A673 (cell line): Measurements from ENCODE around the gene GTPBP10. TPM values are rescaled to one million over a fixed set of nuclear protein-coding genes. Genes with fewer than 3 reads are reported as not detected.

Experiments
- Bru-seq: library from RNA; stranded (reverse); fragments of 400-500 nt; gene quantifications from one replicate; lab custom pipeline; 2021; lab: Mats Ljungman, UMichigan
- BruChase-seq, 2 experiments: library from RNA; stranded (reverse); fragments of 400-500 nt; gene quantifications; one replicate each; lab custom pipeline; 2021; lab: Mats Ljungman, UMichigan
- BruUV-seq: library from RNA; stranded (reverse); fragments of 400-500 nt; replicated peaks from 2 replicates; lab custom pipeline; 2021; lab: Mats Ljungman, UMichigan
- CTCF ChIA-PET: fragments of 300-600 bp; sonication (Branson Sonifier 250); formaldehyde crosslinking; loops from one replicate; lab custom pipeline; 2022; ENCODE audit warnings: antibody characterized with exemption; lab: Charles Lee
- POLR2A ChIA-PET: fragments of 300-600 bp; sonication (Branson Sonifier 250); formaldehyde crosslinking; loops from one replicate; lab custom pipeline; 2022; ENCODE audit warnings: antibody characterized with exemption; ENCODE audit not compliant: low non-redundant PET; lab: Charles Lee
- DNase-seq: peaks from one replicate; pipeline ENCODE4 v3.0.0-alpha.2; 2015; ENCODE audit warnings: low spot score
- H3K27ac ChIP-seq: fragments of 200-600 bp; sonication (generic); 2 replicates; pipeline ENCODE4 v1.5.1; 2016; ENCODE audit warnings: mixed run types, low read depth, mild to moderate bottlenecking, mixed read lengths, antibody characterized with exemption, low read length; ENCODE audit not compliant: poor library complexity, severe bottlenecking
- H3K27me3 ChIP-seq: fragments of 200-600 bp; sonication (generic); replicated peaks from 2 replicates; pipeline ENCODE4 v1.6.1; 2017; ENCODE audit warnings: mixed run types, low read depth, mild to moderate bottlenecking, mixed read lengths, antibody characterized with exemption, low read length; ENCODE audit not compliant: insufficient read depth, poor library complexity
- H3K36me3 ChIP-seq: fragments of 200-600 bp; sonication (generic); 2 replicates; pipeline ENCODE4 v1.6.1; 2016; ENCODE audit warnings: mixed run types, mild to moderate bottlenecking, mixed read lengths, antibody characterized with exemption, low read length; ENCODE audit not compliant: insufficient read depth, poor library complexity, severe bottlenecking
- H3K4me1 ChIP-seq: fragments of 200-600 bp; sonication (generic); 2 replicates; pipeline ENCODE4 v1.6.1; 2017; ENCODE audit warnings: mixed run types, mild to moderate bottlenecking, mixed read lengths, antibody characterized with exemption, low read length; ENCODE audit not compliant: insufficient read depth, poor library complexity, severe bottlenecking
- H3K4me3 ChIP-seq: fragments of 200-600 bp; sonication (generic); 2 replicates; pipeline ENCODE4 v1.5.1; 2016; ENCODE audit warnings: low read depth, mixed run types, mild to moderate bottlenecking, mixed read lengths, low read length; ENCODE audit not compliant: poor library complexity, severe bottlenecking
- H3K9me3 ChIP-seq: fragments of 200-600 bp; sonication (generic); 2 replicates; pipeline ENCODE4 v1.6.1; 2016; ENCODE audit warnings: mixed run types, low read depth, mild to moderate bottlenecking, mixed read lengths, antibody characterized with exemption, low read length; ENCODE audit not compliant: poor library complexity, severe bottlenecking
- CTCF ChIP-seq: fragments of 300-800, 200-600 bp; sonication (generic); conservative IDR thresholded peaks from 2 replicates; pipeline ENCODE4 v1.5.1; 2017; ENCODE audit warnings: low read depth, mild to moderate bottlenecking, antibody characterized with exemption, low read length, moderate library complexity, mixed read lengths
- EZH2 ChIP-seq: fragments of 200-600 bp; sonication (generic); IDR thresholded peaks from 2 replicates; pipeline ENCODE4 v1.6.1; 2017; ENCODE audit warnings: borderline replicate concordance, low read depth, mild to moderate bottlenecking, mixed read lengths, antibody characterized with exemption, low read length; ENCODE audit not compliant: poor library complexity, severe bottlenecking
- intact Hi-C: fragments of 100-400 bp; cut with micrococcal nuclease; formaldehyde crosslinking; loops from one replicate; pipeline ENCODE4 v1.10.0; 2022; ENCODE audit not compliant: unreplicated experiment
- long read RNA-seq: library from polyadenylated mRNA; stranded (forward); transcript quantifications from one replicate; pipeline ENCODE4 v2.0.0, GENCODE V29; 2022
- total RNA-seq: library from RNA; stranded (reverse); gene quantifications from 2 replicates; pipeline ENCODE4 v1.2.3, GENCODE V29; 2021

Gene GTPBP10, protein sequence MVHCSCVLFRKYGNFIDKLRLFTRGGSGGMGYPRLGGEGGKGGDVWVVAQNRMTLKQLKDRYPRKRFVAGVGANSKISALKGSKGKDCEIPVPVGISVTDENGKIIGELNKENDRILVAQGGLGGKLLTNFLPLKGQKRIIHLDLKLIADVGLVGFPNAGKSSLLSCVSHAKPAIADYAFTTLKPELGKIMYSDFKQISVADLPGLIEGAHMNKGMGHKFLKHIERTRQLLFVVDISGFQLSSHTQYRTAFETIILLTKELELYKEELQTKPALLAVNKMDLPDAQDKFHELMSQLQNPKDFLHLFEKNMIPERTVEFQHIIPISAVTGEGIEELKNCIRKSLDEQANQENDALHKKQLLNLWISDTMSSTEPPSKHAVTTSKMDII
- total RNA-seq (32.9 and 34.7 TPM in 2 replicates), Bru-seq, nascent RNA (percentile 84 among the genes with signal in this experiment), BruChase-seq, experiment 1, labeled RNA remaining after a 2-hour chase (percentile 85 among the genes with signal in this experiment), BruChase-seq, experiment 2, labeled RNA remaining after a 6-hour chase (percentile 74 among the genes with signal in this experiment)
- long read RNA-seq, full-length matches to known transcripts = 17 of 21 reads
- long read RNA-seq, partial matches to known transcripts = 0 of 21 reads
- long read RNA-seq, other reads (novel, unspliced or antisense) = 4 of 21 reads

DNA sequence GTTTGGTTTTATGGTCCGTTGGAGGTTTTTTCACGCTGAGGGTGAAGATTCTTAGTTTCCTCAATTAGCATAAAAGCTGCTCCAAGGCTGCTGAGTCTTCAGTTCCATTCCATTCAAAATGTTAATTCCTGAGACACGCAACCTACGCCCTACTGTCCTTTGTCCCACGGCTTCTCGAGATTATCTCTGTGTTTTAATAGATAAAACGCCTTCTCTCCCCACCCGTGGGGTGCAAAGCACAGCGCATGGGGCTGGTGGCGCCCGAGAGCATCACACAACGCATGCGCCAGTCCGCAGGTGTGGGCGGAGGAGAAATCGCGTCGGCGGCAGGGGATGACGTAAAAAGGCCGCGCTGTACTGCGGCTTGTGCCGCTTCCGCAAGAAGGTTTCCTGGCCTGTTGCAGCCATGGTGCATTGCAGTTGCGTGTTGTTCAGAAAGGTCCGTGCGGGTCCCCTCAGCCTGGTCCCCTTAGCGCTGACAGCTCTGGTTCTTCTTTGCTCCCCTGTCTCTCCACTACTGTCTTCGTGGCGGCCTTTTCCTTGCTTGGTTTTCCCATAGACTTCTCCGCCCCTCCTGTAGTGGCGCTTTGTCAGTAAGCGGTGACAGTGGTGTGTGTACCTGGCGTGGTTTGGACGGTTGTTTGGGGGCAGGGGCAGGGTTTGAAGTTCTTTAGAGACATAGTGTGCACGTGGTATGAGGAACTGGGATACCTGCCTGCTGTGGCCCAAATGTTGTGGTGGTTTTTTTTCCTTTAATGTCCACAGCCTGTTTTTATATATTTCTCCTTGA, at the start of gene GTPBP10:
TSS of gene GTPBP10 (plus strand) at position 381 of the 790 bp plus-strand sequence. CDS start at position 407, 26 bp downstream.
- H3K27me3 ChIP-seq = no peaks in the 10 kb centered on the region
- POLR2A ChIA-PET = interaction anchor here (0.6 kb wide), 1 partner anchor 182 kb away, joined by 3 read pairs; no protein-coding TSS in a partner anchor
- no peaks in the 10 kb centered on the region for H3K9me3 ChIP-seq
- peak within 1 kb of the TSS; percentile 73 for H3K4me3 ChIP-seq
- H3K36me3 ChIP-seq = no peaks in the 10 kb centered on the region
- intact Hi-C loops = loop anchor here (2.0 kb wide), 1 partner anchor 56 kb away; the partner anchor contains the start of gene CLDN12
- TF ChIP-seq EZH2 = no peak
- TF ChIP-seq CTCF = peak; percentile 86
- H3K27ac ChIP-seq = peak within 1 kb of the TSS; percentile 88
- BruUV-seq = TSS peak; percentile 81
- CTCF ChIA-PET = interaction anchor here (0.7 to 1.4 kb wide), 2 partner anchors 13 to 34 kb away, joined by 3 read pairs; no protein-coding TSS in a partner anchor
- H3K4me1 ChIP-seq = peaks cover 10% of the 10 kb centered on the region
- DNase-seq = peak; percentile 97

DNA sequence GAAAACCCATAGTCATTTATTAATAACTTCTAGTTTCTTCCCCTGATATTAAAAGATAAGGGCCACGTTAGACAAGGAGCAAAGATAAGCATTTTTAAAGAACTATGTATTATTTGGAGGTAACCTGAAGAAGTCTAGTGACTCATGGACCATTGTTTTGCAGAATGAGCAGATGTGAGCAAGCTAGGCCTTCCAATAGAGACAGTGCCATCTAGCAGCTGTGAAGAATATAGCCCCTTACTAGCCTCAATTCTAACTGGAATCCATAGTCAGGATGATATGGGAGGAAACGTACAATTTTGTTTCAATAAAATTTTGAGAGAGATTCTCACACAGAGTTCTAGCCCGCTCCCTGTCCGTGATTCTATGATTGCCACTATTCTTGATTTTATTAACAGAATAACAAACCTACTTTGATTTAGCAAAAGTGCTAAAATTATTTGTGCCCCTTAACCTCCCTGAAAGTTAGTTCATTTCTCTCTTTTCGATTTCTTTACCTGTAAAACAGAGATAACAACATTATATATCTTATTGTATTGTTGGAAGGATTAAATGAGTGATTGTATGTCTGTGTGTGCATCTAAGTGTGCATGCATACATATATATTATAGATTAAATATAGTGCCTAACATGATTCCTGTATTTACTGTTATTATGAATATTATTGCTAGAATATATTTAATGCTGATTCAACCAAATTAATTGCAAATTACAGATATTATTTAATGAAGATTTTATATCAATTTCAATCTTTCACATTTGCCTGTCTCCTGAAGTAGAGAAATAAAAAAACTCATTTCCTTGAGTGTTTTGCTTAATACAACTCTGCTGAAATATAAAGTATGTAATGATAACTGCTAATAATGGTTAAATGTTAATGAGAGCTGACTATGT, 48.1 kb upstream of the GTPBP10 start:
- Histone ChIP-seq H3K36me3 (no peaks in the 10 kb centered on the region), H3K27ac (no peak overlapping the region), H3K4me1 (no peaks in the 10 kb centered on the region), H3K4me3 (no peak overlapping the region), H3K27me3 (no peaks in the 10 kb centered on the region), H3K9me3 (no peaks in the 10 kb centered on the region)
- CTCF ChIA-PET = no interaction called here
- intact Hi-C loops = loop anchor here (10.0 kb wide), 1 partner anchor 144 kb away; the partner anchor contains the start of gene STEAP1
- POLR2A ChIA-PET = no interaction called here
- no TSS peak for BruUV-seq
- peak; percentile 76 for DNase-seq
- TF ChIP-seq EZH2 (no peak), CTCF (peak; percentile 83)
